Activated naive CD8-positive, alpha-beta T cell treated with anti-CD3 and anti-CD28 coated beads for 36 hours (primary cell): Measurements from ENCODE around the gene PTBP3. TPM values are rescaled to one million over a fixed set of nuclear protein-coding genes. Genes with fewer than 3 reads are reported as not detected.
"Not testable (repeated sequence)": the region's sequence is repeated elsewhere in the genome, so short reads cannot be mapped to it uniquely, and the experiment has no call there.

Experiments used
- DNase-seq: peaks from one replicate; pipeline ENCODE4 v3.0.0; 2021
- H3K27ac Mint-ChIP-seq: one replicate; pipeline ENCODE4 v1.8.0; 2022; ENCODE audit warnings: mild to moderate bottlenecking, moderate library complexity, mixed read lengths
- H3K27me3 Mint-ChIP-seq: one replicate; pipeline ENCODE4 v1.8.0; 2022; ENCODE audit warnings: mild to moderate bottlenecking, mixed read lengths
- H3K36me3 Mint-ChIP-seq: one replicate; pipeline ENCODE4 v1.8.0; 2021; ENCODE audit warnings: mild to moderate bottlenecking, mixed read lengths
- H3K4me1 Mint-ChIP-seq: one replicate; pipeline ENCODE4 v1.8.0; 2021; ENCODE audit warnings: mixed read lengths
- H3K4me3 Mint-ChIP-seq: one replicate; pipeline ENCODE4 v1.8.0; 2022; ENCODE audit warnings: mild to moderate bottlenecking, moderate library complexity, mixed read lengths
- H3K9me3 Mint-ChIP-seq: one replicate; pipeline ENCODE4 v1.8.0; 2022; ENCODE audit warnings: mixed read lengths
- total RNA-seq, 2 experiments: library from RNA; stranded (reverse); gene quantifications; one replicate each; pipeline ENCODE4 v1.2.3, GENCODE V29; 2021

The PTBP3 gene
- total RNA-seq, 2 experiments from 2014 or later: 116 to 118 TPM

GRCh38 chr9:112193572-112194288 is 139.7 kb downstream of the PTBP3 start:
- H3K36me3 Mint-ChIP-seq: peaks cover 5% of the 10 kb centered on the region
- peaks cover 2% of the 10 kb centered on the region for H3K4me1 Mint-ChIP-seq
- H3K27me3 Mint-ChIP-seq: peaks cover 3% of the 10 kb centered on the region
- no peak overlapping the region for H3K27ac Mint-ChIP-seq
- no peak for DNase-seq
- no peak overlapping the region for H3K4me3 Mint-ChIP-seq
- peaks cover 5% of the 10 kb centered on the region for H3K9me3 Mint-ChIP-seq

- not testable (repeated sequence) for DNase-seq, H3K27me3 Mint-ChIP-seq, H3K4me3 Mint-ChIP-seq, H3K36me3 Mint-ChIP-seq, H3K4me1 Mint-ChIP-seq, H3K27ac Mint-ChIP-seq, H3K9me3 Mint-ChIP-seq
Observed at GRCh38 chr9:112190320-112190719, 143.1 kb downstream of the PTBP3 start.

- no peak overlapping the region for H3K27ac Mint-ChIP-seq
- H3K9me3 Mint-ChIP-seq: peaks cover 5% of the 10 kb centered on the region
Observed at GRCh38 chr9:112188884-112189283, 144.5 kb downstream of the PTBP3 start.

DNA sequence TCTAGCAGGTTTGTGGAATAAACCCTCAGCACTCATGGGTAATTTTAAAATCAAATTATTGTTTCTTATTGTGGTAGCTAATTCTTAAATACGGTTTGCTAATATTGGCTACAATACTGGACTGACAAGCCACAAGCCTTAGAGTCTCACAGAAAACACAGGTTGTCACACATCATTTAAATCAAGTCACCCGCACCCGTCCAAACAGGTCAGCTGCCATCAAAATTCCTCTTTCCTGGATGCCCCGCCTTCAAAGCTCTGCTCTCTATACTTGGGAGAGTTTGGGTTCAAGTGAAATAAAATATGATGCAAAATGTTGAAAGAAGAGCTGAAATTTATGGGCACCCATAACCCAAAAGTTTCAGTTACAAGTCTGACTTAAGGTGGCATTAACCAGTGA is 146.0 kb downstream of the PTBP3 start:
- no peak for DNase-seq
- Mint-ChIP-seq H3K27me3 (no peaks in the 10 kb centered on the region), H3K36me3 (peaks cover 9% of the 10 kb centered on the region), H3K4me1 (peaks cover 3% of the 10 kb centered on the region), H3K27ac (no peak overlapping the region), H3K9me3 (peaks cover 11% of the 10 kb centered on the region), H3K4me3 (no peak overlapping the region)

More at GRCh38 chr9:112188884-112189283, 144.5 kb downstream of the PTBP3 start:
- H3K36me3 Mint-ChIP-seq: peaks cover 5% of the 10 kb centered on the region
- no peak overlapping the region for H3K4me3 Mint-ChIP-seq
- peaks cover 4% of the 10 kb centered on the region for H3K4me1 Mint-ChIP-seq
- no peaks in the 10 kb centered on the region for H3K27me3 Mint-ChIP-seq
- no peak for DNase-seq

DNA sequence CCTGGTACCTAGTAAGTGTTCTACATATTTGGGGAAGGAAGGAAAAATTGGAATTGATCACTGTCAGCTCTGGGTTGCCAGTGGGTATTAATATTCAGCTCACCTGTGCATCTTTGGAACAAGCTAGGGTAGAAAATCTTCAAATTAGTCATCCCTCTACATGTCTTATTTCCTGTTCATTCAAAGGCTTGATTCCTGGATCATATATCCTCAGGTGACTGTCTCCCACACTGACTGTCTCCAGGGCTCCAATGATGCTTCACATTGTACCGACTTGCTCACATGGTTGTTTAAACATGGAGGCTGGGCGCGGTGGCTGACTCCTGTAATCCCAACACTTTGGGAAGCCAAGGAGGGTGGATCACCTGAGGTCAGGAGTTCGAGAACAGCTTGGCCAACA is 146.7 kb downstream of the PTBP3 start:
- no peak for DNase-seq
- Mint-ChIP-seq H3K36me3 (peaks cover 9% of the 10 kb centered on the region), H3K4me1 (peaks cover 3% of the 10 kb centered on the region), H3K4me3 (no peak overlapping the region), H3K9me3 (peaks cover 13% of the 10 kb centered on the region), H3K27ac (no peak overlapping the region), H3K27me3 (no peaks in the 10 kb centered on the region)

- Mint-ChIP-seq H3K27ac (no peak overlapping the region), H3K4me3 (no peak overlapping the region), H3K9me3 (peaks cover 8% of the 10 kb centered on the region), H3K36me3 (peaks cover 4% of the 10 kb centered on the region), H3K4me1 (peaks cover 16% of the 10 kb centered on the region), H3K27me3 (no peaks in the 10 kb centered on the region)
- DNase-seq: no peak
Observed at GRCh38 chr9:112184946-112185345, 148.5 kb downstream of the PTBP3 start.

GRCh38 chr9:112184221-112184620 is 149.2 kb downstream of the PTBP3 start:
- no peak overlapping the region for H3K4me3 Mint-ChIP-seq
- no peak overlapping the region for H3K27ac Mint-ChIP-seq
- peaks cover 4% of the 10 kb centered on the region for H3K36me3 Mint-ChIP-seq
- H3K9me3 Mint-ChIP-seq: peaks cover 8% of the 10 kb centered on the region
- H3K27me3 Mint-ChIP-seq: no peaks in the 10 kb centered on the region
- peaks cover 16% of the 10 kb centered on the region for H3K4me1 Mint-ChIP-seq
- no peak for DNase-seq

GRCh38 chr9:112180387-112180881 is 153.0 kb downstream of the PTBP3 start:
- Mint-ChIP-seq H3K4me3 (no peak overlapping the region), H3K36me3 (peaks cover 4% of the 10 kb centered on the region), H3K27ac (peak overlapping the region; percentile 54), H3K4me1 (peaks cover 23% of the 10 kb centered on the region), H3K9me3 (peaks cover 8% of the 10 kb centered on the region), H3K27me3 (peaks cover 29% of the 10 kb centered on the region)
- DNase-seq: peak; percentile 58

- Mint-ChIP-seq H3K9me3 (peaks cover 8% of the 10 kb centered on the region), H3K36me3 (peaks cover 6% of the 10 kb centered on the region), H3K27ac (no peak overlapping the region), H3K4me3 (no peak overlapping the region), H3K4me1 (peaks cover 25% of the 10 kb centered on the region), H3K27me3 (peaks cover 32% of the 10 kb centered on the region)
- no peak for DNase-seq
Observed at GRCh38 chr9:112179816-112180215, 153.6 kb downstream of the PTBP3 start.

- peaks cover 32% of the 10 kb centered on the region for H3K27me3 Mint-ChIP-seq
Observed at GRCh38 chr9:112176524-112176923, 156.9 kb downstream of the PTBP3 start.

GRCh38 chr9:112175796-112176315 is 157.6 kb downstream of the PTBP3 start:
- Mint-ChIP-seq H3K27ac (no peak overlapping the region), H3K36me3 (peaks cover 14% of the 10 kb centered on the region), H3K9me3 (peaks cover 1% of the 10 kb centered on the region), H3K27me3 (peaks cover 32% of the 10 kb centered on the region), H3K4me1 (peaks cover 34% of the 10 kb centered on the region), H3K4me3 (peak overlapping the region; percentile 38)
- no peak for DNase-seq

More at GRCh38 chr9:112176524-112176923, 156.9 kb downstream of the PTBP3 start:
- no peak for DNase-seq
- peaks cover 1% of the 10 kb centered on the region for H3K9me3 Mint-ChIP-seq
- peaks cover 40% of the 10 kb centered on the region for H3K4me1 Mint-ChIP-seq
- H3K36me3 Mint-ChIP-seq: peaks cover 14% of the 10 kb centered on the region
- no peak overlapping the region for H3K4me3 Mint-ChIP-seq
- no peak overlapping the region for H3K27ac Mint-ChIP-seq

GRCh38 chr9:112174965-112175795 is 158.2 kb downstream of the PTBP3 start, which contains the start of gene SUSD1:
Gene SUSD1 (minus strand): TSS chr9:112175297. CDS start chr9:112175235, 62 bp downstream.
- Mint-ChIP-seq H3K27ac (peak within 1 kb of the TSS; percentile 89), H3K4me3 (peak within 1 kb of the TSS; percentile 85), H3K4me1 (peaks cover 28% of the 10 kb centered on the region), H3K27me3 (peaks cover 32% of the 10 kb centered on the region), H3K36me3 (peaks cover 14% of the 10 kb centered on the region), H3K9me3 (peaks cover 1% of the 10 kb centered on the region)
- DNase-seq: peak; percentile 48

- peak; percentile 76 for DNase-seq
- Mint-ChIP-seq H3K9me3 (peaks cover 1% of the 10 kb centered on the region), H3K27ac (peak overlapping the region; percentile 89), H3K4me1 (peaks cover 27% of the 10 kb centered on the region), H3K4me3 (peak overlapping the region; percentile 85), H3K27me3 (peaks cover 32% of the 10 kb centered on the region), H3K36me3 (peaks cover 14% of the 10 kb centered on the region)
Observed at GRCh38 chr9:112174222-112174964, 159.0 kb downstream of the PTBP3 start.

DNA sequence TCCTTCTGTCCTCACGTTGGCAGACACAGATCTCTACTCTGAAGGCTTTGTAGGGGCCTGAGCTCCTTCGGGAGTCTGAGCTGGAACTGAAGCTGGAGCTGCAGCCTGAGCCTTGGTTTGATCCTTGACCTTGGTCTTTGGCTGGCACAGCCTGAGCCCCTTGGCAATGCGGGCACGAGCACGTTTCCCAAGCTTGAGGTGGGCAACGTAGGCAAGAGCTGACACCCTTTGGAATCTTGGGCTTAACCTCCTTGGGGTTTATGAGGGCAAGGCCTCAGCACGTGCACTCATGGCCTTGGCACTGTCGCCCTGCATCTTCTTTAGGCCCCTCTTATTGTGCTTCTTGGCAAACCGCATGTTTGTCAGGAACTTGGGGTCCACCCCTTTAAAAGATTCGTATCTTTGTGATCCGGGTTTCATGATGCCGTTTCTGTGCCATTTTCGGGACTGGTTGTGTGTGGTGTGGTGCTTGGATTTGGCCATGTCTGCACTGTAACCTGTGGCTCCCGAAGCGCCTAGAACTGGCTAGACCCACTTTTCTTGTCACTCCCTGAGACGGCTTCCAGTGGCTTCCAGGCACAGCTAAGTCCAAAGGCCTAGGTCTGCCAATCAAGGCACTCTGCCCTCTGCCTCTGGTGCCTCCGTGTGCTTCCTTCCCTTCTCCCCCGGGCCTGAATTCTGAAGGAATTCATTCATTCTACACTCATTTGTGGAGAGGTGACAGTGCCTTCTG is 159.8 kb downstream of the PTBP3 start:
- DNase-seq: no peak
- H3K27me3 Mint-ChIP-seq: peaks cover 31% of the 10 kb centered on the region
- H3K4me1 Mint-ChIP-seq: peaks cover 30% of the 10 kb centered on the region
- peak overlapping the region; percentile 89 for H3K27ac Mint-ChIP-seq
- H3K36me3 Mint-ChIP-seq: peaks cover 14% of the 10 kb centered on the region
- H3K9me3 Mint-ChIP-seq: peaks cover 1% of the 10 kb centered on the region
- H3K4me3 Mint-ChIP-seq: peak overlapping the region; percentile 85
